Stimulated activated CD4-positive, alpha-beta T cell treated with anti-CD3 and anti-CD28 coated beads, Interleukin-15, amount 100 ng/mL, for 24 hours (primary cell): ENCODE measurements around the gene PROM2.

ENCODE experiments used
- DNase-seq: peaks from one replicate; pipeline ENCODE4 v3.0.0-alpha.2; 2020

Gene PROM2

GRCh38 chr2:95308426-95308990, 34.3 kb downstream of the PROM2 start:
- no peak for DNase-seq

DNA sequence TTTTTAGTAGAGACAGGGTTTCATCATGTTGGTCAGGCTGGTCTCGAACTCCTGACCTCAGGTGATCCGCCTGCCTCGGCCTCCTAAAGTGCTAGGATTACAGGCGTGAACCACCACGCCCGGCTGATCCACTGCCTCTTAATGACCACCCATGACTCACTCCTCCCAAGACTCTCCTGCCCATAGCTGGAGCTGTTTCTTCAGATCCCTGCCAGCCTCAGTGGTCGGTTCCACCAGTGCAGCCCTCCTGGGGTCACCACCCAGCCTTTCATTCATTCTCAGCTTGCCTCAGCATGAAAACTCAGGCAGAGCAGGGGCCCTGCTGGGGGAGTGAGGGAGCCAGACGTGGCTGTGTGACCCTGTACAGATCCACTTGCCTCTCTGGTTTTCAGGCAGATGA, 35.4 kb downstream of the PROM2 start:
- DNase-seq = no peak

- no peak for DNase-seq
These were observed 36.0 kb downstream of the PROM2 start for GRCh38 chr2:95310216-95310615.

DNA sequence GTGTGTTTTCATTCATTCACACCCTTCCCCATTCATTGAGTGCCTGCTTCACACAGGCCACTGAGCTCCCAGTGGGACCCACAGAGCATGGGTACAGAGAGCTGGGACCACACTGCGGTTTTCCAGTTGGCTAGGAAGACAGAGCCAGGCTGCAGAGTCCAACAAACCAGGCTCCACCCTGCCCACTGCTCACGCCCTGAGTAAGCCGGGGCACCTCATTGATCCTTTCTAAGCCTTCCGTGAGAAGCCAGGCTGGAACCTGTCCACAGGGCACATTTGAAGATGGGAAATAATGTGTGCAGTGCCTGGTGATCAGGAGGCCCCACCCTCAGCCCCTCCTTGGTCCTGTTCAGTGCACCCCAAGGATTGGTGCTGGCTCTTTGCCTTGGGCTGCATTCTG, 36.4 kb downstream of the PROM2 start:
- no peak for DNase-seq

DNA sequence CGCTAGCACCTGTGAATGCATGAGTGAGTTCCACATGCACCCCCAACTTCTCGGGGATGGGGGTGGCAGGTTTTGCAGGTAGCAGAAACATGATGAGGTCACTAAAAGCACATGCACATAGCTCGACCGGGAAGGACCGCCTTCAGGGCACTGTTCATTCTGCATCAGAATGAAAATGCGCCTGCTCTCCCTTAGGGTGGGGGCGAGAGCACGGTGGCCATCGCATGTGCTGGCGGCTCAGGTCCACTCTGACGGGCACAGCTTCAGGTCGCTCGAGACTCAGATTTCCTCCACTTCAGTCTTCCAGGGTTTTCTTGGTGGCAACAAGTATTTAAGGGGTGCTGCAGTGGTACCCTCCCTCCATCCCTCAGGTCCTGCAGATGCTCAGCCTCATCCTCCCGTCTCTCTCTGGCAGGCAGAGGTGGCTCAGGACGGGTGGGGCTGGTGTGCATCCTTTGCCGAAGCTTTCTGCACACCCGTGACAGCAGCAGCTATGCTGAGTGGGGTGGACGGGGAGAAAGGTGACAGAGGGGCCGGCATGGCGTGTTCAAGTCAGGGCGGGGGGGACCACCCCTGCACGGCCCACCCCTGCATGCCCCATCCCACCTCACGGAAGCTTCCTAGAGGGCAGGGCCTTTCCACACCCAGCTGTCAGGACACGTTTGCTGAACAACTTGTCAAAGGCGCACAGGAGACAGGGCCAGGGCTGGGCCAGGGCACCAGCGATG, 37.7 kb downstream of the PROM2 start:
- DNase-seq = no peak

DNA sequence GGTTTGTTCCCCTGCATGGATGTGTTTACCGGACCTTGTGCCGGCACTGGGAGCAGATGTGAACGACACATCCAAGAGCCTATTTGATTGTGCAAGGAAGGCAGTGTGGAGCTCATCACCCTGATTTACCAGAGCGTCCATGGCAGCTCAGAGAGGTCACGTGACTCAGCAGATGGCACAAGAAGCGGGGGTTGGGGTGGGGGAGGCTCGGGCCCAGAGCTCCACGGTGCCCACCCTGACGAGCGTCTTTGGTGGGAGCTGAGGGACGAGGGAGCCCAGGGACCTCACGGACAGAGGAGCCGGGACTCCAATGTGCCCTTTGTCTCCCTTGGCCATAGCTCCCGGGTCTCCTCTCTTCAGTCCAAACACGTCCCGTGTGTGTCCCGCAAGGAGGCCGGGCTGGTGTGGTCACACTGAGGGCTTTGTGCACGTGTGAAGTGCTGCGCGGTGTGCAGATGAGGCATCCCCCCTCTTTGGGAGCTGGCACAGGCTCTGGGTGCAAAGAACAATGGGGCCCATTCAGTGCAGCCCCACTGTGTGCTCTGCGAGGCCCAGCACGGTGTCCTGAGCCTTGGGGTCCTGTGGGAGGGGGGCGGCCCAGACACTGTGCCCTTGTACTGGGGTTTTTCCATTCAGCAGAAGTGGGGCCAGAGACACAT, 38.4 kb downstream of the PROM2 start:
- no peak for DNase-seq

GRCh38 chr2:95313296-95314131, 39.3 kb downstream of the PROM2 start:
- no peak for DNase-seq

GRCh38 chr2:95314598-95314963, 40.3 kb downstream of the PROM2 start:
- DNase-seq = no peak

GRCh38 chr2:95314964-95315611, 40.8 kb downstream of the PROM2 start:
- DNase-seq = no peak

GRCh38 chr2:95315801-95316411, 41.7 kb downstream of the PROM2 start:
- DNase-seq = no peak

DNA sequence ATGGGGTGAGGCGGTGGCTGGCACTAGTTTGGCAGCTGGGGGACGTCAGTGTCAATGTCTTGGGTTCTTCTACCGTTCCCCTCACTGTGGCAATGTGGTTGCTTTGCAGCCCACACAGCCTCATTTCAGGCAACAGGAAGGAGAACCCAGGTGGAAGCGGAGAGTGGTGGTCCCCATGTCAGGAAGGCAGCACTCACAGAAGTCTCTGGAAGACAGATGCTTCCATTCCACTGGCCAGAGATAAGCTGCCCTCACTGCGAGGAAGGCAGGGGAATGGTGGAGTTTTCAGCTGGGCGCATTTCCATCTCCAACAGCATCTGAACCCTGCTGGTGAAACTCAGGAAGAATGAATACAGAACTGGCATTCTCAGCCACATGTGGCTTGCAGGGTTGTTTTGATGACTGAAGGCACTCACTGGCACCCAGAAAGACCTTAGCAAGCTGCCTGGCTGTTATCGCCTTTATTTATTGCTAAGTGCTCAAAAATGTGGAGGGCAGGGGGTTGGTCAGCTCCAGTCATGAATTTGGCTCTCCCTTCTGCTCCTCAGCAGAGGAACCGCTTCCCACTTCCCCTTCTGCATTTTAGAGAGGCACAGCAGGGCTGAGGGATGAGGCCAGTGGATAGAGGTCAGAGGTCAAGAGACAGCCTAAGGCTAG, 42.3 kb downstream of the PROM2 start:
- DNase-seq = no peak

GRCh38 chr2:95317123-95317500, 42.9 kb downstream of the PROM2 start:
- DNase-seq = no peak

DNA sequence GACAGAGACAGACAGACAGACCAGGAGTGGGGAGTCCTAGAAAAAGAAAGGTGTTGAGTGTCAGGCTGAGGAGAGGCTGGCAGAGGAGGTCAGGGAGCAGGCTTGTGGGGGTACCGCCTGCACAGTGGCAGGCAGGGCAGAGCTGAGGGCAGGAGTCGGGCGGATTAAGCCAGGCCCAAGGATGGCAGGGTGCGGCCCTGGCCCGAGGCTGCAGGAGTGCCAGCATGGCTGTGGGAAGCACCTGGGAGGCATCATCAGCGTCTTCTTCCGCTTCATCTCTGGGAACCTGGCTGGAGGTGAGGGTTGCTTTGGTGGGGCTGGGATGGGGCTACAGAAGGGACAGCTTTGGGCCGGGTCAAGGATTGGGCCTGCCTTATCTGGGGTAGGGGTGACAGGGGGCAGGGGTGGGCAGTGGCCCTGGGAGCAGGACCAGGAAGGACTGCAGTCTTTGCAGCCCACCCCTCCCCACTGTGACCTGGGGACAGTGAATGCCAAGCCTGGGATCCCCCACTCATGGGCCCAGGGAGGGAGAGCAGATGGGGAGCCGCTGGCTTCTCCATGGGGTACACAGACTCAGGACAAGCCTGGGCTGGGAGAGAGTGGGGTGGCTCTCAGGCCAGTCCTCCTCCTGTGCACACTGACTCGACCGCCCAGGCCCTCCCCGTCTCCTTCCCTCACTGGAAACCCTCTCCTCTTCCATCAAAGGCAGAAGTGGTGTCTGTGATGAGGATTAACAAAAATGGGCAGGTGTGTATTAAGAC, 43.6 kb downstream of the PROM2 start:
- no peak for DNase-seq

DNA sequence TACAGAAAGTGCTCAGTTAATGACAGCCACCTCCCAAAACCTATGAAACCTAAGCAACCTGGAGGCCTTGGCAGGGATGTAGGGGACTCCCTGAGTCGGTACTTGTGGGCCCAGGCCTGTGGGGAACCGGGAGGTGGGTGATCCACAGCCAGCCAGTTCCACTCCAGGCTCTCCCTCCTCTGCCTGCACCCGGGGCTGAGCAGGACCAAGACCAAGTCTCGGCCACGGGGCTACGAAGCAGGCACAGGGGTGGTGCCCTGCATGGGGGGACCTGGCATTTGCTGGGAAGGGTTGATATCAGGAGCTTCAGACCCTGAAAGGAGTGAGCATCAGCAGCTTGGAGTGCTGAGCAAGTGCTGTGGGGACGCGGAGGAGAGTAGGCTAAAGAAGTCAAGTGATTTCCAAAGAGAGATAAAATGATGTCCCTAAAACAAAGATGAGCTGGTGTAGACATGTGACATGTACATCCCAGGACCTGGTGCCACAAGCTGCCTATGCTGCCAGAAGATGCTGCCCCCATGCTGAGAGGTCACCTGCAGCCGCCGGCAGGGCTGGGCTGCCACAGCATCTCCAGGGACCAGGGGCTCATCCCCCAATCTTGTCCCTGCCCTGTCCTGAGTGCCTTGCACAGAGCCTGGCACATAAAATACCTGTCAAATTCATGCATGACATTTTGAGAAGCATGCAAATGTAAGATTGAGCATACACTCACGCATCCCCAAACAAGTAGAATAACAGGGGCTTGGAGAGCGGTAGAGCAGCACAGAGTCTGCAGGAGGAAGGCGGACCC, 44.4 kb downstream of the PROM2 start:
- DNase-seq = no peak

DNA sequence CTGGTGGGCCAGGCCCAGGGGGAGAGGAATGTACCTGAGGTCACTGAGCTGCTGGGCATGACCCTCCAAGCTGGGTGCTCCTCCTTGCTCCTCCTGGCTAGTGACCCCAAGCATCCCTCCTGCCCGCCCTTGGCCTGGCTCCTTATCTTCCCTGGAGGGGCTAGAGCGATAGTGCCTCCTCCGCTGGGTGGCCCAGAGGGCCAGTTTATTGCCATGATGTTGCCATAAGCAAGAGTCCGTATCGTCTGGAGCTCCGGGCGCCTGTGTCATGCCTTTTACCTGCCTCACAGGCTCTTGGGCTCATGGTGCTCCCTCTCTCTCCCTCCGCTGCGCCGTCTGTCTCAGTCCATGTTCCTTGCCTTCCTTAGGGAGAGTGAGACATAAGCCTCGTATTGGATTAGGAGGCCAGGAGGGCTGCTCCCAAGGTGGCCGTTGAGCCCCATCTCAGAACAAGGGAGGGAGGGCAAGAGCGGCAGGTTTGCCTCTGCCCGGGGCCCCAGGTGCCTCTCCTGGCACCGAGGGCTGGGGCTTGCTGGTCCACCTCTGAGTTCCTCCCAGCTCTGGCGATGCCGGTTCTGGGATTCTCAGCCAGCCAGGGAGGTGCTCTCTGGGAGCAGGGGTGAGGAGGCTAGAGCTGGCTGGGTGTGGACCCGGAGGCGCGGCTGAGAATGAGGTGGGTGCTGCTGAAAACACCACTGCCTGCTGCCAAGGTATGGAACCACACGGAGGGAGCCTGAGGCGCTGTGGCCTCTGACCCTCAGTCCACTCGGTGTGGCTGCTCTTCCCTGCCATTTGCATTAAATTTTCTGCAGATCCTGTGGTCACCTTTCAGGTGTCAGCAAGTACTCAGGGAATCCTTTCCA, 45.5 kb downstream of the PROM2 start:
- DNase-seq = no peak

DNA sequence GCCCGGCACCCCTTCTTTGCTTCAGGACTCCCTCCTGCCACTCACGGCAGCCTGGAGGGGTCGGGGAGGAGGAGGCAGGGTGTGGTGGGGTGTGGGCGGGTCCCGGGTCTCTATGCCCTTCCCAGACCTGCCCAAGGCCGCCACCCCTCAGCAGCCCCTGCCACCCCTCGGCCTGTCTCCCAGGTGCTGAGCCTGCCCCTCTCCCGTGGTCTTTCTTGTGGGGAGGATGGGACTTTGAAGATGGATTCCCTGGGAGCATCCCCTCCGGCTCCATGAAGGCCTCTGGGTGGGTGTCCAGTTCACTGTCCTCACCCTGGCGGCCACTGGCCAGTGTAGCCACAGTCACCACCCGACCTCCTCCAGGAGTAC, 46.1 kb downstream of the PROM2 start:
- no peak for DNase-seq

GRCh38 chr2:95320986-95321767, 46.9 kb downstream of the PROM2 start:
- no peak for DNase-seq

GRCh38 chr2:95323347-95324155, 49.3 kb downstream of the PROM2 start:
- DNase-seq = peak; percentile 46
